Adrenal gland (tissue), 5 donors: ENCODE results near the gene STX2.

ENCODE experiments used
- CTCF ChIP-seq, 6 experiments: fragments of 450-650 bp in 4 of 6; fragments of 200-600 bp in 2 of 6; sonication (generic) in 1 of 6; IDR thresholded peaks; 1 replicate in 5 of 6; 2 replicates in 1 of 6; pipeline versions ENCODE4 v1.5.1 to v1.8.0; 2016 to 2021; ENCODE audit warnings: antibody characterized with exemption in 6 of 6, mild to moderate bottlenecking in 2 of 6, moderate library complexity in 1 of 6
- POLR2A ChIP-seq, 2 donors: fragments of 450-650 bp; IDR thresholded peaks; one replicate each; pipeline ENCODE4 v1.6.1; 2017; ENCODE audit warnings: antibody characterized with exemption in 2 of 2, mild to moderate bottlenecking in 2 of 2, moderate library complexity in 1 of 2
- donor health status: DM: no; HTN: no; CAD: no.

DNA sequence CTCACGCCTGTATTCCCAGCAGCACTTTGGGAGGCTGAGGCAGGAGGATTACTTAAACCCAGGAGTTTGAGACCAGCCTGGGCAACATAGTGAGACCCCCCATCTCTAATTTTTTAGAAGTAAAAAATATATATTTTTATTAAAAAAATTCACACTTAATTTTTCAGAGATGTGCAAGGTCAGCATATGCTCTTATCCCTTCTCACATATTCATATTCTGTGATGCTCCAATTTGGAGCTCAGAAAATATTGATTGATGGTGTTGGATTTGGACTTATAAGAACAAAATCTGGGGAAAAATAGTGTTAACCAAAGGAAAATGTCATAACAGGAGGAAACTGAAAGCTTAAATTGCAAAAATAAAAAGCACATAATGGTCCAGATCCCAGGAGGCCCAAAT, 42.5 kb upstream of the STX2 start:
- TF ChIP-seq CTCF (IDR thresholded peaks at IDR 0.05), result no peak
- TF ChIP-seq POLR2A (IDR thresholded peaks at IDR 0.05), result no peak
